Muscle layer of colon (tissue), 2 donors: ENCODE data around the gene MT1X.

ENCODE experiments used
- H3K27ac ChIP-seq: one replicate; pipeline ENCODE4 v1.7.0; 2013; ENCODE audit warnings: low read depth, mild to moderate bottlenecking, low read length, moderate library complexity
- H3K27me3 ChIP-seq, 2 donors: one replicate each; pipeline ENCODE4 v1.7.0; 2013; ENCODE audit warnings: low read length in 2 of 2, mild to moderate bottlenecking in 2 of 2; ENCODE audit not compliant: insufficient read depth in 2 of 2, control insufficient read depth in 1 of 2
- H3K36me3 ChIP-seq: one replicate; pipeline ENCODE4 v1.7.0; 2013; ENCODE audit warnings: mild to moderate bottlenecking, low read length; ENCODE audit not compliant: insufficient read depth
- H3K4me1 ChIP-seq: one replicate; pipeline ENCODE4 v1.7.0; 2013; ENCODE audit warnings: mild to moderate bottlenecking, low read length; ENCODE audit not compliant: insufficient read depth
- H3K4me3 ChIP-seq, 2 donors: one replicate each; pipeline ENCODE4 v1.7.0; 2013; ENCODE audit warnings: low read length in 2 of 2, low read depth in 1 of 2, mild to moderate bottlenecking in 1 of 2, moderate library complexity in 1 of 2
- H3K9ac ChIP-seq: one replicate; pipeline ENCODE4 v1.7.0; 2013; ENCODE audit warnings: low read length
- H3K9me3 ChIP-seq: one replicate; pipeline ENCODE4 v1.7.0; 2013; ENCODE audit warnings: mild to moderate bottlenecking, low read length
- donor health status: abdominal sarcoma.
- donor health status: Adenocarcinoma of cecum.

The MT1X gene

GRCh38 chr16:56684256-56684925 is 2.1 kb downstream of the MT1X start:
- Histone ChIP-seq H3K9me3 (no peaks in the 10 kb centered on the region), H3K9ac (no peak overlapping the region), H3K27ac (no peak overlapping the region), H3K4me1 (peaks cover 30% of the 10 kb centered on the region), H3K27me3 (no peaks in the 10 kb centered on the region), H3K4me3 (no peak overlapping the region), H3K36me3 (no peaks in the 10 kb centered on the region)

- Histone ChIP-seq H3K9me3 (no peaks in the 10 kb centered on the region), H3K4me1 (peaks cover 30% of the 10 kb centered on the region), H3K4me3 (no peak overlapping the region), H3K27me3 (no peaks in the 10 kb centered on the region), H3K9ac (no peak overlapping the region), H3K36me3 (no peaks in the 10 kb centered on the region), H3K27ac (no peak overlapping the region)
These were observed 2.8 kb downstream of the MT1X start for GRCh38 chr16:56684926-56685590.

DNA sequence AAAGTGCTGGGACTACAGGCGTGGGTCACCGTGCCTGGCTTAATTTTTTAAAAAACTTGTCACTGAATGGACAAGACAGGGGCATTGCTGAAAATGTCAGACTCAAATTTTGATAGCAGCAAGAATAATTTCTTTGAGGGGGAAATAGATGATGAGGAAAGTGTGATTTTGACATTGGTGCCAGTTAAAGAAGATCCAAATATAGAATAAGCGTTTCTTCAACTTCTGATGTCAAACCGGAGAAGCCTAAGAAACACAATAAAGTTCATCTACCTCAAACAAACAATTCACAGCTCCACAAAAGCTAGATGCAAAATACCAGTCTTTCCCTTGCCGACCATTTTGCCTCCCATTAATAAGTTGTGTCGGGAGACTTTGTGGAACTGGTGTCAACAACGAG is 4.5 kb downstream of the MT1X start:
- H3K4me1 ChIP-seq, result peaks cover 30% of the 10 kb centered on the region
- H3K27ac ChIP-seq, result no peak overlapping the region

DNA sequence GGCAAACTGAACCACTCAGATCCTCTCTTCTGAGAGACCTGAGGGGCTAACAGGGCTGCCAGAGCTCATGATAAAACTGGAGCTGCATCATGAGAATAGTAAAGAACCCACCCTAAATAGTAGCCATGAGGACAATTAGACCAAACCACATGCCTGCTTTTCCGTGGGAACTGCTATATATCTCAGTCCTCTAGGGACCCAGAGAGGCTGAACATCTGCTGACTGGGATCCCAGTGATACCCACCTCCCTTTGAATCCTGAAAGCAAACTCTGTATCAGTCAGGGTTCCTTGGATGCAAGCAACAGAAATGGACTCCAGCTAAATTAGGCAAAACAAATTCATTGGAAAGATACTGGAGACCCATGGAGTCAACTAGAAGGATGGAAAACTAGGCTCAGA is 6.5 kb downstream of the MT1X start:
- H3K9me3 ChIP-seq, result no peaks in the 10 kb centered on the region
- peaks cover 17% of the 10 kb centered on the region for H3K4me1 ChIP-seq
- no peak overlapping the region for H3K27ac ChIP-seq
- no peaks in the 10 kb centered on the region for H3K27me3 ChIP-seq
- H3K4me3 ChIP-seq, result no peak overlapping the region
- H3K9ac ChIP-seq, result no peak overlapping the region
- no peaks in the 10 kb centered on the region for H3K36me3 ChIP-seq

More for the DNA sequence above, 4.5 kb downstream of the MT1X start:
- Histone ChIP-seq H3K9me3 (no peaks in the 10 kb centered on the region), H3K9ac (no peak overlapping the region), H3K4me3 (no peak overlapping the region), H3K36me3 (no peaks in the 10 kb centered on the region), H3K27me3 (no peaks in the 10 kb centered on the region)

GRCh38 chr16:56689171-56689570 is 6.9 kb downstream of the MT1X start:
- H3K27ac ChIP-seq, result no peak overlapping the region
- H3K36me3 ChIP-seq, result no peaks in the 10 kb centered on the region
- H3K4me3 ChIP-seq, result no peak overlapping the region
- no peak overlapping the region for H3K9ac ChIP-seq
- no peaks in the 10 kb centered on the region for H3K27me3 ChIP-seq
- no peaks in the 10 kb centered on the region for H3K9me3 ChIP-seq
- peaks cover 13% of the 10 kb centered on the region for H3K4me1 ChIP-seq

DNA sequence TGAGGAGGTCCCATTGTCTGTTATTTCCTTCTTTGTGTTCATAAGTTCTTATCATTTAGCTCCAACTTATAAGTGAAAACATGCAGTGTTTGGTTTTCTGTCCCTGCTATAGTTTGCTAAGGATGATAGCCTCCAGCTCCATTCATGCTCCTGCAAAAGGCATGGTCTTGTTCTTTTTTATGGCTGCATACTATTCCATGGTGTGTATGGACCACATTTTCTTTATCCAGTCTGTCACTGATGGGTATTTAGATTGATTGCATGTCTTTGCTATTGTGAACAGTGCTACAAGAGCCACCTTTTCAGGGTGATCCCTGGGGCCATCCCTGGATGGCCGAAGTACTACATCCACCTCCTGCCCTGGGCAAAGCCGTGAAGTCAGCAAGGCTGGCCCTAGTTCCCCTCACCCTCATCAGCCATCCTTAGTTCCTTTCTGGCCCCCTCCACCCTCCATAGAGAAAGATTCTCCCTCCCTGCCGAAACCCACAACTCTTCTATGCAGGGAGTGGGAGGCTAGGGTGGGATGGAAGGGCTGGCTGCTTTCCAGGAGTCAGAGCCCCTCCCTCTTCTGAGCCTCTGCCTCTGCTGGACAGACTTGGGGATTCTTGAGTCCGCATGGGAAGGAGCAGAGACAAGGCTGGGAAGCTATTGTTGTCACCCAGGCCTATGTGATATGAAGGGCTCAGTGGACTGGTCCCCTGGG is 8.3 kb downstream of the MT1X start:
- Histone ChIP-seq H3K27ac (no peak overlapping the region), H3K9ac (no peak overlapping the region), H3K27me3 (no peaks in the 10 kb centered on the region), H3K4me1 (no peaks in the 10 kb centered on the region), H3K36me3 (no peaks in the 10 kb centered on the region), H3K4me3 (no peak overlapping the region), H3K9me3 (no peaks in the 10 kb centered on the region)

DNA sequence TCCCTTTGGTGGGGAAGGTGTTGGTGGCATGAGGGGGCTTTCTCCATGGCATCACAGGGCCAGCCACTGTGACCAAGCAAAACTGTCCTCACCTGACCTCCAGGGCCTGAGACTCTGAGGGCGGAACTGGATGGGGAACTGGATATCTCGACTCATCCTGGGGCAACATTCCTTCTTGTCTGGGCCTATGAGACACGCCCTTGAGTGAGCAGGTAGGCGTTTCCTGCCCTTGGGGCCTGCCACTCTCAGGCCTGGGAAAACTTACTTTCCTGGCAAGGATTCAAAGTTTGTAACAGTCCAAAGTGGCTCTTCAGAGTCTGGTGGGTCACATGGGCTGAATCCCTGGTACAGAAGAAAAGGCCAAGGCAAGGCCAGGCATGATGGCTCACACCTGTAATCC is 9.6 kb downstream of the MT1X start:
- Histone ChIP-seq H3K36me3 (no peaks in the 10 kb centered on the region), H3K9ac (no peak overlapping the region), H3K27me3 (no peaks in the 10 kb centered on the region), H3K4me3 (no peak overlapping the region), H3K9me3 (no peaks in the 10 kb centered on the region), H3K4me1 (no peaks in the 10 kb centered on the region), H3K27ac (no peak overlapping the region)

DNA sequence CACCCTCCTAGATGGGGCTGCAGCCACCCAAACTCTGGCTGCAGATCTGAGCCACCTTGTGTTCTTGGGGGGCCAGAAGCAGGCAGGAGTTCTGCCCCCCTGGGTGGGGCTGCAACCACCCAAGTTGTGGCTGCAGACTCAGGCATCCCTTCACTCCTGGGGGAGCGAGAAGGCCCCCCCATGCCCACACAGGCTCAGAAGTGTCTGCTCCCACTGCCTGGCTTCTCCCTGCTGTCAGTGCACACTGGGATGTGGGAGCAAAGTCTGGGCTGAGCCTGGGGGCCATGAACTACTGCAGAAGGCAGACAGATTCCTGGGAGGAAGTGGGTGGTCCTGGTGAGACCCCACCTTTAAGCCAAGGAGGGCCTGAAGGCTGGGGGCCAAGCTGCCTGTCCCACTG is 13.0 kb downstream of the MT1X start:
- no peak overlapping the region for H3K27ac ChIP-seq
- no peaks in the 10 kb centered on the region for H3K27me3 ChIP-seq
- H3K9ac ChIP-seq, result no peak overlapping the region
- no peaks in the 10 kb centered on the region for H3K36me3 ChIP-seq
- no peaks in the 10 kb centered on the region for H3K9me3 ChIP-seq
- no peak overlapping the region for H3K4me3 ChIP-seq
- H3K4me1 ChIP-seq, result no peaks in the 10 kb centered on the region

DNA sequence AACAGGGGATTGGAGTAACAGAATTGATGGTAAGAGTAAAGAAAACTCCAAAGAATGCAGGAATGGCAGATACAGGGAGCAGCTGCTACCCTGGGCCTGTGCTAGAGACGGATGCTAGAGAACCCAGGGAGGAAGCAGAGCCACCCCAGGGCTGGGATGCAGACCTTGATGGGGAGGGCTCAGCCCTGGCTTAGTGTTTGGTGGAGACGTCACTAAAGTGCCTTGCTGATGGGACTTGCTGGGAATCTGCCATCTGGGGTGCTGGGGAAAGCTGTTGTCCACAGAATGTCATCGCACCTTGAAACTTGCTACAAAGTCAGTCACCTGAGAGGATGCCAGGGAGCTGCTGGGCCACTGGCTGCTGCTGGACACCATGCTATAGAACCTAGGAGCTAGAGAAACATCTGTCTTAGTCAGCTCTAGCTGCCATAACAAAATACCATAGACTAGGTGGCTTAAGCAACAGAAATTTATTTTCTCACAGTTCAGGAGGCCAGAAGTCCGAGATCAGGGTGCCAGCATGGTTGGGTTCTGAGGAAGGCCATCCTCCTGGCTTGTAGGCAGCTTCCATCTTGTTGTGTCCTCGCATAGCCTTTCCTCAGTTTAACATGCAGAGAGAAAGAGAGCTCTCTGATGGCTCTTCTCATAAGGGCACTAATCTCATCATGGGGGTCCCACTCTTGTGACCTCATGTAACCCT is 15.3 kb downstream of the MT1X start:
- no peak overlapping the region for H3K9ac ChIP-seq
- H3K36me3 ChIP-seq, result no peaks in the 10 kb centered on the region
- H3K27me3 ChIP-seq, result no peaks in the 10 kb centered on the region
- H3K4me1 ChIP-seq, result peaks cover 4% of the 10 kb centered on the region
- no peaks in the 10 kb centered on the region for H3K9me3 ChIP-seq
- no peak overlapping the region for H3K27ac ChIP-seq
- H3K4me3 ChIP-seq, result no peak overlapping the region

DNA sequence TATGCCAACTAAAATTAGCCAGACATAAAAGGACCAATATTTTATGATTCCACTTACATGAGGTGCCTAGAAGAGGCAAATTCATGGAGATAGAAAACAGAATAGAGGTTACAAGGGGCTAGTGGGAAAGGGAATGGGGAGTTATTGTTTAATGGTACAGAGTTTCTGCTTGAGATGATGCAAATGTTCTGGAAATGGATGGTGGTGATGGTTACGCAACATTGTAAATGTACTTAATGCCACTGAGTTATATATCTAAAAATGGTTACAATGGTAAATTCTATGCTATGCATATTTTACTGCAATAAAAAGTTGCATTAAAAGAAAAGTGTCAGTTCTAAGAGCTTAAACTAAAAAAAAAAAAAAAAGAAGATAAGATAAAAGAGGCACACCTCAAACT is 17.9 kb downstream of the MT1X start:
- peaks cover 4% of the 10 kb centered on the region for H3K4me1 ChIP-seq
- no peaks in the 10 kb centered on the region for H3K27me3 ChIP-seq
- H3K36me3 ChIP-seq, result no peaks in the 10 kb centered on the region
- H3K27ac ChIP-seq, result no peak overlapping the region
- H3K4me3 ChIP-seq, result no peak overlapping the region
- H3K9ac ChIP-seq, result no peak overlapping the region
- H3K9me3 ChIP-seq, result no peaks in the 10 kb centered on the region

GRCh38 chr16:56700631-56701030 is 18.4 kb downstream of the MT1X start:
- Histone ChIP-seq H3K27me3 (no peaks in the 10 kb centered on the region), H3K27ac (no peak overlapping the region), H3K9ac (no peak overlapping the region), H3K4me3 (no peak overlapping the region), H3K4me1 (peaks cover 4% of the 10 kb centered on the region), H3K36me3 (no peaks in the 10 kb centered on the region), H3K9me3 (no peaks in the 10 kb centered on the region)
